ENCODE measurements around the gene CACNA2D2. TPM values are rescaled to one million over a fixed set of nuclear protein-coding genes. Genes with fewer than 3 reads are reported as not detected.

Gene CACNA2D2
- total and polyA plus RNA-seq, 2 of the 13 experiments (the other 11 are each of a cell fraction or from before 2014, with no cell fraction given), result not detected

DNA sequence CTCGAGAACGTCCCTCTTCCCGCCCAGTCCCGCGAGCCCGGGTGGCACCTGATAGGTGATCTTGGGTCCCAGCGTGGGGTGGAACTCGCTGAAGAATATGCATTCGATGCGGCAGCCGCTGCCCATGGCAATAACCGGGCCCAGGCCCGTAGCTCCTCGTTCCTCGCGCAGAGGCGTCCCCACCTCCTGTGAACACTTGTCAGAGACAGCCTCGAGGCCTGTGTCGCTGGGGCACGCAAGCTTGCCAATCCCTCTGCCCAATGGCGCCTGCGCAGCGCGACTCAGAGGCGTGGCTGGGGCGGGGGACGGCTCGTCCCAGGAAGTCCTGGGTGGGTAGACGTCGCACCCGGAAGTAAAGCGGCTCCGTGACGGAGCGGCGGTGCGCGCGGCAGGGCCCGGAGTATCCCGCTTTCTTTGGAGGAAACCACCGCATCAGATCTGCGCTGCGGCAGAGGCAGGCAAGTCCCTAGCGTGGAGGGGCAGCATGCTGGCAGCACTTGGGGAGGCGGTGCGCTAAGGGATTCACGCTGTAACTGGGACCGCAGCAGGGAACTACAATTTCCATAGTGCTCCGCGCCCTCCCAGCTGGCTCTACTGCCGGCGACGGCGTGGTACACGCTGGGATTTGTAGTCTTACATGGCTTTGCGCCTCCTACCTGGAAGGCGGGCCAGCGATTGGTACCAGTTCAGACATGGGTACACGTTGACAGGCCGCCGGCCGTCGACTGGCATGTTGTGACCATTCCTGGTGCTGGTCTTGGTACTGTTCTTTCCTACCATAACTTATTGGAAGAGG is 152.7 kb downstream of the CACNA2D2 start, which contains the start of the genes CYB561D2 and NPRL2 (continued):
- TF ChIP-seq REXO4 (CRISPR knock-in tag; IDR thresholded peaks at IDR 0.05; ENCODE audit: borderline replicate concordance), result peak; percentile 95; the same call in 1 of the 2 replicates
- no peak for TF ChIP-seq ZNF530 (CRISPR knock-in tag; IDR thresholded peaks at IDR 0.05; ENCODE audit: low read depth)
- peak; percentile 3; the same call in 1 of the 2 replicates for TF ChIP-seq STAG1 (CRISPR knock-in tag; IDR thresholded peaks at IDR 0.05)
- peak; percentile 81; the same call in 1 of the 2 replicates for TF ChIP-seq ZNF296 (CRISPR knock-in tag; conservative IDR thresholded peaks at IDR 0.05)
- peak; percentile 48; the same call in 1 of the 2 replicates for TF ChIP-seq JUNB (CRISPR knock-in tag; IDR thresholded peaks at IDR 0.05; ENCODE audit: borderline replicate concordance)
- no peak for TF ChIP-seq ZNF557 (CRISPR knock-in tag; IDR thresholded peaks at IDR 0.05)
- TF ChIP-seq MXD4 (CRISPR knock-in tag; IDR thresholded peaks at IDR 0.05), result peak; percentile 94
- TF ChIP-seq ZSCAN12 (CRISPR knock-in tag; IDR thresholded peaks at IDR 0.05), result no peak
- peak; percentile 58 for TF ChIP-seq ARNTL (CRISPR knock-in tag; IDR thresholded peaks at IDR 0.05)
- TF ChIP-seq, protein P1, sequence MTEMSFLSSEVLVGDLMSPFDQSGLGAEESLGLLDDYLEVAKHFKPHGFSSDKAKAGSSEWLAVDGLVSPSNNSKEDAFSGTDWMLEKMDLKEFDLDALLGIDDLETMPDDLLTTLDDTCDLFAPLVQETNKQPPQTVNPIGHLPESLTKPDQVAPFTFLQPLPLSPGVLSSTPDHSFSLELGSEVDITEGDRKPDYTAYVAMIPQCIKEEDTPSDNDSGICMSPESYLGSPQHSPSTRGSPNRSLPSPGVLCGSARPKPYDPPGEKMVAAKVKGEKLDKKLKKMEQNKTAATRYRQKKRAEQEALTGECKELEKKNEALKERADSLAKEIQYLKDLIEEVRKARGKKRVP (CRISPR knock-in tag; IDR thresholded peaks at IDR 0.05), result peak in 1 of 2 experiments; percentile 73; a peak in 2 of 4 replicates
- TF ChIP-seq ZNF3 (CRISPR knock-in tag; IDR thresholded peaks at IDR 0.05), result peak; percentile 32; the same call in 1 of the 2 replicates
- peak; percentile 89 for TF ChIP-seq REPIN1 (CRISPR knock-in tag; IDR thresholded peaks at IDR 0.05; ENCODE audit: borderline replicate concordance, low read depth)
- TF ChIP-seq ZNF234 (CRISPR knock-in tag; conservative IDR thresholded peaks at IDR 0.05), result 0 out of 2 replicates have a peak, but pooled peaks have one; percentile 82
- TF ChIP-seq, protein P2, sequence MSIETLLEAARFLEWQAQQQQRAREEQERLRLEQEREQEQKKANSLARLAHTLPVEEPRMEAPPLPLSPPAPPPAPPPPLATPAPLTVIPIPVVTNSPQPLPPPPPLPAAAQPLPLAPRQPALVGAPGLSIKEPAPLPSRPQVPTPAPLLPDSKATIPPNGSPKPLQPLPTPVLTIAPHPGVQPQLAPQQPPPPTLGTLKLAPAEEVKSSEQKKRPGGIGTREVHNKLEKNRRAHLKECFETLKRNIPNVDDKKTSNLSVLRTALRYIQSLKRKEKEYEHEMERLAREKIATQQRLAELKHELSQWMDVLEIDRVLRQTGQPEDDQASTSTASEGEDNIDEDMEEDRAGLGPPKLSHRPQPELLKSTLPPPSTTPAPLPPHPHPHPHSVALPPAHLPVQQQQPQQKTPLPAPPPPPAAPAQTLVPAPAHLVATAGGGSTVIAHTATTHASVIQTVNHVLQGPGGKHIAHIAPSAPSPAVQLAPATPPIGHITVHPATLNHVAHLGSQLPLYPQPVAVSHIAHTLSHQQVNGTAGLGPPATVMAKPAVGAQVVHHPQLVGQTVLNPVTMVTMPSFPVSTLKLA (IDR thresholded peaks at IDR 0.05), result peak; percentile 16; the same call in 1 of the 2 replicates
- TF ChIP-seq AKAP8 (CRISPR knock-in tag; IDR thresholded peaks at IDR 0.05), result no peak
- TF ChIP-seq, protein P3, sequence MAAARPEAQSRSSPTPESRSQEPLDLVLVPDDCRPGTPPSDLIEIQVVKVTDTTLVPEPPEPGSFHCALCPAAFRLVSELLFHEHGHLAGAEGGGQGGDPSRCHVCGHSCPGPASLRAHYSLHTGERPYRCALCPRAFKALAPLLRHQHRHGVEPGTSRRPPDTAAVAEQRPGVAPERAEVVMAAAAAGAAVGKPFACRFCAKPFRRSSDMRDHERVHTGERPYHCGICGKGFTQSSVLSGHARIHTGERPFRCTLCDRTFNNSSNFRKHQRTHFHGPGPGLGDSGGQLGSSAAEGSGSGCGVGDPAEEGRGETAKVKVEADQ (CRISPR knock-in tag; IDR thresholded peaks at IDR 0.05; ENCODE audit: borderline replicate concordance), result 0 out of 2 replicates have a peak, but pooled peaks have one; percentile 34
- peak; percentile 74; the same call in 1 of the 2 replicates for TF ChIP-seq ZNF260 (CRISPR knock-in tag; IDR thresholded peaks at IDR 0.05; ENCODE audit: borderline replicate concordance, low read depth)
- peak; percentile 94 for TF ChIP-seq KAT8 (CRISPR knock-in tag; IDR thresholded peaks at IDR 0.05)
- TF ChIP-seq, protein P4, sequence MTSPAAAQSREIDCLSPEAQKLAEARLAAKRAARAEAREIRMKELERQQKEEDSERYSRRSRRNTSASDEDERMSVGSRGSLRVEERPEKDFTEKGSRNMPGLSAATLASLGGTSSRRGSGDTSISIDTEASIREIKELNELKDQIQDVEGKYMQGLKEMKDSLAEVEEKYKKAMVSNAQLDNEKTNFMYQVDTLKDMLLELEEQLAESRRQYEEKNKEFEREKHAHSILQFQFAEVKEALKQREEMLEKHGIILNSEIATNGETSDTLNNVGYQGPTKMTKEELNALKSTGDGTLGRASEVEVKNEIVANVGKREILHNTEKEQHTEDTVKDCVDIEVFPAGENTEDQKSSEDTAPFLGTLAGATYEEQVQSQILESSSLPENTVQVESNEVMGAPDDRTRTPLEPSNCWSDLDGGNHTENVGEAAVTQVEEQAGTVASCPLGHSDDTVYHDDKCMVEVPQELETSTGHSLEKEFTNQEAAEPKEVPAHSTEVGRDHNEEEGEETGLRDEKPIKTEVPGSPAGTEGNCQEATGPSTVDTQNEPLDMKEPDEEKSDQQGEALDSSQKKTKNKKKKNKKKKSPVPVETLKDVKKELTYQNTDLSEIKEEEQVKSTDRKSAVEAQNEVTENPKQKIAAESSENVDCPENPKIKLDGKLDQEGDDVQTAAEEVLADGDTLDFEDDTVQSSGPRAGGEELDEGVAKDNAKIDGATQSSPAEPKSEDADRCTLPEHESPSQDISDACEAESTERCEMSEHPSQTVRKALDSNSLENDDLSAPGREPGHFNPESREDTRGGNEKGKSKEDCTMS (CRISPR knock-in tag; conservative IDR thresholded peaks at IDR 0.05), result 0 out of 2 replicates have a peak, but pooled peaks have one; percentile 54
- TF ChIP-seq, protein P5, sequence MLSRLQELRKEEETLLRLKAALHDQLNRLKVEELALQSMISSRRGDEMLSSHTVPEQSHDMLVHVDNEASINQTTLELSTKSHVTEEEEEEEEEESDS (CRISPR knock-in tag; IDR thresholded peaks at IDR 0.05; ENCODE audit: borderline replicate concordance), result peak; percentile 62; the same call in 1 of the 2 replicates
- TF ChIP-seq SIX4 (CRISPR knock-in tag; IDR thresholded peaks at IDR 0.05), result peak; percentile 63; the same call in 1 of the 2 replicates
- TF ChIP-seq HNF4A (CRISPR knock-in tag; IDR thresholded peaks at IDR 0.05), result no peak
- peak; percentile 78; the same call in 1 of the 2 replicates for TF ChIP-seq MYNN (CRISPR knock-in tag; IDR thresholded peaks at IDR 0.05; ENCODE audit: low read depth)
- peak; percentile 96 for TF ChIP-seq ZFX (CRISPR knock-in tag; IDR thresholded peaks at IDR 0.05; ENCODE audit: low read depth)

All from HepG2 (cell line).